ENCODE results near the gene PCDHA11. TPM values are rescaled to one million over a fixed set of nuclear protein-coding genes. Genes with fewer than 3 reads are reported as not detected.
"Not testable (repeated sequence)": the region's sequence is repeated elsewhere in the genome, so short reads cannot be mapped to it uniquely, and the experiment has no call there.

PCDHA11 gene
- total RNA-seq, 3 donors from 2014 or later (not counting 1 experiment from before 2014, with no cell fraction given): not detected

DNA sequence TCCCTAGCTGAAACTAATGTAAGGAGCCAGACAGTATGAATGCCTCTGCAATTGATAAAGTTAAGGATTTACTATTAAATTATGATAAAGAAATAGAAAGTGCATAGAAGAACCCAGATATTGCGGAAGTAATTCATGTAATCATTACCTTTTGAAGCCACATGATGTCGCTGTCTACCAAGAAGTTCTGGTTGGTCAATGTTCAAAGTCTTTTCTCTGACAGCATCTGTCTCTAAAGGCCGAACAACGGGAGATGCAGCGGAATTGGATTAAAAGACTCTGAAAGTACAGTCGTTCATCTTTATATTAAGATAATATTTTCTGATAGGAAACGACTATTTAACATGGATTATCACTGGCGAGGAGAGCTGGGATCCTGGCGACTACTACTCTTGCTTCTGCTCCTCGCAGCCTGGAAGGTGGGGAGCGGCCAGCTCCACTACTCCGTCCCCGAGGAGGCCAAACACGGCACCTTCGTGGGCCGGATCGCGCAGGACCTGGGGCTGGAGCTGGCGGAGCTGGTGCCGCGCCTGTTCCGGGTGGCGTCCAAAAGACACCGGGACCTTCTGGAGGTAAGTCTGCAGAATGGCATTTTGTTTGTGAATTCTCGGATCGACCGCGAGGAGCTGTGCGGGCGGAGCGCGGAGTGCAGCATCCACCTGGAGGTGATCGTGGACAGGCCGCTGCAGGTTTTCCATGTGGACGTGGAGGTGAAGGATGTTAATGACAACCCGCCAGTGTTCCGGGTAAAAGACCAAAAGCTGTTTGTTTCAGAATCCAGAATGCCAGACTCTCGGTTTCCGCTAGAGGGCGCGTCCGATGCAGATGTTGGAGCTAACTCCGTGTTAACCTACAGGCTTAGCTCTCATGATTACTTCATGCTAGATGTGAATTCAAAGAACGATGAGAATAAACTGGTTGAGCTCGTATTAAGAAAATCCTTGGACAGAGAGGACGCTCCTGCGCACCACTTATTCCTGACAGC lies 27.5 kb upstream of the PCDHA11 start, which contains the start of gene PCDHA8:
Gene PCDHA8, plus strand, starts transcription at position 210 of the 985 bp plus-strand sequence. Its CDS starts 135 bp downstream, at position 345.
- peaks cover 2% of the 10 kb centered on the region for H3K27me3 ChIP-seq (ENCODE audit: control insufficient read depth, insufficient read depth, low read length)
- no peak for ATAC-seq
- peaks cover 15% of the 10 kb centered on the region for H3K9me3 ChIP-seq (ENCODE audit: control insufficient read depth, insufficient read depth, low read length)
- H3K4me3 ChIP-seq (ENCODE audit: low read length): no peak within 1 kb of the TSS
- intact Hi-C loops (cut with micrococcal nuclease): no loop called here
- no peaks in the 10 kb centered on the region for H3K4me1 ChIP-seq (ENCODE audit: control insufficient read depth, insufficient read depth, low read length)
- H3K27ac Mint-ChIP-seq: no peak within 1 kb of the TSS
- 31% methylated on average over 43 of the region's 47 CpGs for WGBS (ENCODE audit: insufficient coverage)
- H3K4me3 Mint-ChIP-seq: peak within 1 kb of the TSS; percentile 37
- H3K36me3 Mint-ChIP-seq: no peaks in the 10 kb centered on the region
- H3K36me3 ChIP-seq (ENCODE audit: control insufficient read depth, insufficient read depth, low read length): no peaks in the 10 kb centered on the region
- H3K9me3 Mint-ChIP-seq: peaks cover 2 to 3% of the 10 kb centered on the region in 2 donors
- H3K27me3 Mint-ChIP-seq (ENCODE audit: low read depth in 2 of 2): peaks cover 0 to 8% of the 10 kb centered on the region in 2 donors
- no peak for DNase-seq
- H3K27ac ChIP-seq (ENCODE audit: low read length): no peak within 1 kb of the TSS
- TF ChIP-seq CTCF (IDR thresholded peaks at IDR 0.05): no peak
- H3K4me1 Mint-ChIP-seq: no peaks in the 10 kb centered on the region

DNA sequence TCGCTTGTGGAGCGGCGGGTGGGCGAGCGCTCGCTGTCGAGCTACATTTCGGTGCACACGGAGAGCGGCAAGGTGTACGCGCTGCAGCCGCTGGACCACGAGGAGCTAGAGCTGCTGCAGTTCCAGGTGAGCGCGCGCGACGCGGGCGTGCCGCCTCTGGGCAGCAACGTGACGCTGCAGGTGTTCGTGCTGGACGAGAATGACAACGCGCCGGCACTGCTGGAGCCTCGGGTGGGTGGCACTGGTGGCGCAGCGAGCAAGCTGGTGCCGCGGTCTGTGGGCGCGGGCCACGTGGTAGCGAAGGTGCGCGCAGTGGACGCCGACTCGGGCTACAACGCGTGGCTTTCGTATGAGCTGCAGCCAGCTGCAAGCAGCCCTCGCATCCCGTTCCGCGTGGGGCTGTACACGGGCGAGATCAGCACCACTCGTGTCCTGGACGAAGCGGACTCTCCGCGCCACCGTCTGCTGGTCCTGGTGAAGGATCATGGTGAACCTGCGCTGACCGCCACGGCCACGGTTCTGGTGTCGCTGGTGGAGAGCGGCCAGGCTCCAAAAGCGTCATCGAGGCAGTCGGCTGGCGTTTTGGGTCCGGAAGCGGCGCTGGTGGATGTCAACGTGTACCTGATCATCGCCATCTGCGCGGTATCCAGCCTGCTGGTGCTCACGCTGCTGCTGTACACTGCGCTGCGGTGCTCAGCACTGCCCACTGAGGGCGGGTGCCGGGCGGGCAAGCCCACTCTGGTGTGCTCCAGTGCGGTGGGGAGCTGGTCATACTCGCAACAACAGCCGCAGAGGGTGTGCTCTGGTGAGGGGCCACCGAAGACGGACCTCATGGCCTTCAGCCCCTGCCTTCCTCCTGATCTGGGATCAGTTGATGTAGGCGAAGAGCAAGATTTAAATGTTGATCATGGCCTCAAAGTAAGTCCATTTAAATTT lies 25.7 kb upstream of the PCDHA11 start:
- H3K4me3 Mint-ChIP-seq: no peak overlapping the region
- H3K27ac Mint-ChIP-seq: no peak overlapping the region
- peaks cover 0 to 6% of the 10 kb centered on the region in 2 donors for H3K27me3 Mint-ChIP-seq (ENCODE audit: low read depth in 2 of 2)
- no peak for ATAC-seq
- no peak for TF ChIP-seq CTCF (IDR thresholded peaks at IDR 0.05)
- Histone ChIP-seq H3K9me3 (ENCODE audit: control insufficient read depth, insufficient read depth, low read length) (peaks cover 15% of the 10 kb centered on the region), H3K27me3 (ENCODE audit: control insufficient read depth, insufficient read depth, low read length) (peaks cover 6% of the 10 kb centered on the region), H3K4me1 (ENCODE audit: control insufficient read depth, insufficient read depth, low read length) (no peaks in the 10 kb centered on the region), H3K4me3 (ENCODE audit: low read length) (no peak overlapping the region), H3K36me3 (ENCODE audit: control insufficient read depth, insufficient read depth, low read length) (no peaks in the 10 kb centered on the region), H3K27ac (ENCODE audit: low read length) (no peak overlapping the region)
- H3K9me3 Mint-ChIP-seq: peaks cover 0 to 2% of the 10 kb centered on the region in 2 donors
- no peak for DNase-seq
- WGBS (ENCODE audit: insufficient coverage): 56% methylated on average over 87 of the region's 87 CpGs
- no peaks in the 10 kb centered on the region for H3K36me3 Mint-ChIP-seq
- intact Hi-C loops (cut with micrococcal nuclease): no loop called here
- no peaks in the 10 kb centered on the region for H3K4me1 Mint-ChIP-seq

DNA sequence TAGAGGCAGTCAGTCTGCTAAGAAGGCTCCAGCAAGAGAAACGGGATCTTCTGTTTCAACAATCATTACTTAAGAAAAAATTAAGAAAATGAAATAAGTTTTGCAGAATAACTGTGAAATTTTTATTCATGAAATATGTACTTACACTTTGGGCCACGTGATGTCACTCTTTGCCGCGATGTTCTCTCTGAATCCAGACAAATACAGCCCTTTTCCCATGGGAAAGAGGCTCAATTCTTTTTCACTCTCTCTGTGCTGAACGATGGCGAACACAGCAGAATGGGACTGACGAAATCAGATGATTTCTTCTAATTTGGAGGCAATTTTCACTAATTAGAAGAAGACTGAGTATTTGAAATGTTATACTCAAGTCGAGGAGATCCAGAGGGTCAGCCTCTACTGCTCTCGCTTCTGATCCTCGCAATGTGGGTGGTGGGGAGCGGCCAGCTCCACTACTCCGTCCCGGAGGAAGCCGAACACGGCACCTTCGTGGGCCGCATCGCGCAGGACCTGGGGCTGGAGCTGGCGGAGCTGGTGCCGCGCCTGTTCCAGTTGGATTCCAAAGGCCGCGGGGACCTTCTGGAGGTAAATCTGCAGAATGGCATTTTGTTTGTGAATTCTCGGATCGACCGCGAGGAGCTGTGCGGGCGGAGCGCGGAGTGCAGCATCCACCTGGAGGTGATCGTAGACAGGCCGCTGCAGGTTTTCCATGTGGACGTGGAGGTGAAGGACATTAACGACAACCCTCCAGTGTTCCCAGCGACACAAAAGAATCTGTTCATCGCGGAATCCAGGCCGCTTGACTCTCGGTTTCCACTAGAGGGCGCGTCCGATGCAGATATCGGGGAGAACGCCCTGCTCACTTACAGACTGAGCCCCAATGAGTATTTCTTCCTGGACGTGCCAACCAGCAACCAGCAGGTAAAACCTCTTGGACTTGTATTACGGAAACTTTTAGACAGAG lies 20.3 kb upstream of the PCDHA11 start, which contains the start of gene PCDHA9:
Gene PCDHA9, plus strand, starts transcription at position 244 of the 964 bp plus-strand sequence. Its CDS starts 114 bp downstream, at position 358.
- intact Hi-C loops (cut with micrococcal nuclease); ATAC-seq; H3K9me3 Mint-ChIP-seq; H3K4me3 Mint-ChIP-seq; H3K4me1 ChIP-seq (ENCODE audit: control insufficient read depth, insufficient read depth, low read length); H3K27ac ChIP-seq (ENCODE audit: low read length); H3K4me3 ChIP-seq (ENCODE audit: low read length); DNase-seq; H3K27ac Mint-ChIP-seq; H3K27me3 ChIP-seq (ENCODE audit: control insufficient read depth, insufficient read depth, low read length); H3K4me1 Mint-ChIP-seq; H3K36me3 ChIP-seq (ENCODE audit: control insufficient read depth, insufficient read depth, low read length); H3K27me3 Mint-ChIP-seq (ENCODE audit: low read depth in 2 of 2); H3K36me3 Mint-ChIP-seq: not testable (repeated sequence)
- H3K9me3 ChIP-seq (ENCODE audit: control insufficient read depth, insufficient read depth, low read length): peaks cover 12% of the 10 kb centered on the region
- 28% methylated on average over 35 of the region's 48 CpGs for WGBS (ENCODE audit: insufficient coverage)

DNA sequence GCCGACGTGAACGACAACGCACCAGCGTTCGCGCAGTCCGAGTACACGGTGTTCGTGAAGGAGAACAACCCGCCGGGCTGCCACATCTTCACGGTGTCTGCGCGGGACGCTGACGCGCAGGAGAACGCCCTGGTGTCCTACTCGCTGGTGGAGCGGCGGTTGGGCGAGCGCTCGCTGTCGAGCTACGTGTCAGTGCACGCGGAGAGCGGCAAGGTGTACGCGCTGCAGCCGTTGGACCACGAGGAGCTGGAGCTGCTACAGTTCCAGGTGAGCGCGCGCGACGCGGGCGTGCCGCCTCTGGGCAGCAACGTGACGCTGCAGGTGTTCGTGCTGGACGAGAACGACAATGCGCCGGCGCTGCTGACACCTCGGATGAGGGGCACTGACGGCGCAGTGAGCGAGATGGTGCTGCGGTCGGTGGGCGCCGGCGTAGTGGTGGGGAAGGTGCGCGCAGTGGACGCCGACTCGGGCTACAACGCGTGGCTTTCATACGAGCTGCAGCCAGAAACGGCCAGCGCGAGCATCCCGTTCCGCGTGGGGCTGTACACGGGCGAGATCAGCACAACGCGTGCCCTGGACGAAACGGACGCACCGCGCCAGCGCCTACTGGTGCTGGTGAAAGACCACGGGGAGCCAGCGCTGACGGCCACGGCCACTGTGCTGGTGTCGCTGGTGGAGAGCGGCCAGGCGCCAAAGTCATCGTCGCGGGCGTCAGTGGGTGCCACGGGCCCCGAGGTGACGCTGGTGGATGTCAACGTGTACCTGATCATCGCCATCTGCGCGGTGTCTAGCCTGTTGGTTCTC lies 18.7 kb upstream of the PCDHA11 start:
- ATAC-seq; H3K36me3 Mint-ChIP-seq; intact Hi-C loops (cut with micrococcal nuclease); DNase-seq; H3K4me1 Mint-ChIP-seq; H3K4me3 Mint-ChIP-seq; H3K4me1 ChIP-seq (ENCODE audit: control insufficient read depth, insufficient read depth, low read length); H3K9me3 Mint-ChIP-seq; H3K27ac ChIP-seq (ENCODE audit: low read length); H3K27me3 ChIP-seq (ENCODE audit: control insufficient read depth, insufficient read depth, low read length); H3K36me3 ChIP-seq (ENCODE audit: control insufficient read depth, insufficient read depth, low read length); H3K27me3 Mint-ChIP-seq (ENCODE audit: low read depth in 2 of 2); H3K4me3 ChIP-seq (ENCODE audit: low read length); H3K27ac Mint-ChIP-seq: not testable (repeated sequence)
- WGBS (ENCODE audit: insufficient coverage): 53% methylated on average over 101 of the region's 101 CpGs
- H3K9me3 ChIP-seq (ENCODE audit: control insufficient read depth, insufficient read depth, low read length): peaks cover 11% of the 10 kb centered on the region

Measured in natural killer cell (primary cell).